Right atrium auricular region (tissue), 2 donors: ENCODE data around the gene PCSK5. TPM values are rescaled to one million over a fixed set of nuclear protein-coding genes. Genes with fewer than 3 reads are reported as not detected.
"Not testable (repeated sequence)": the region's sequence is repeated elsewhere in the genome, so short reads cannot be mapped to it uniquely, and the experiment has no call there.

ENCODE experiments used
- DNase-seq: peaks from one replicate; pipeline ENCODE4 v3.0.0-alpha.2; 2019; ENCODE audit warnings: low spot score
- H3K27ac ChIP-seq, 2 donors: fragments of 200-600 bp; sonication (generic); 1 replicate in 1 of 2; 2 replicates in 1 of 2; pipeline ENCODE4 v1.5.1; 2016 to 2019
- H3K27me3 ChIP-seq, 2 donors: fragments of 200-600 bp; sonication (generic); one replicate each; pipeline versions ENCODE4 v1.5.1 to v1.6.0; 2017 to 2019
- H3K36me3 ChIP-seq: fragments of 200-600 bp; sonication (generic); one replicate; pipeline ENCODE4 v1.5.1; 2016
- H3K4me1 ChIP-seq, 2 donors: fragments of 200-600 bp; sonication (generic); one replicate each; pipeline versions ENCODE4 v1.5.1 to v1.6.0; 2017 to 2019
- H3K4me3 ChIP-seq, 2 donors: fragments of 200-600 bp; sonication (generic); 1 replicate in 1 of 2; 2 replicates in 1 of 2; pipeline ENCODE4 v1.5.1; 2017 to 2019; ENCODE audit warnings: mild to moderate bottlenecking in 1 of 2, moderate library complexity in 1 of 2
- H3K9me3 ChIP-seq, 2 donors: fragments of 200-600 bp; sonication (generic); one replicate each; pipeline ENCODE4 v1.5.1; 2019
- CTCF ChIP-seq, 2 donors: fragments of 200-600 bp; sonication (generic); IDR thresholded peaks; one replicate each; pipeline ENCODE4 v1.5.1; 2019; ENCODE audit warnings: antibody characterized with exemption in 2 of 2
- total RNA-seq, 2 donors: library from RNA; depleted of rRNA; stranded (reverse); fragments of >200 nt; gene quantifications; one replicate each; pipeline ENCODE4 v1.1.0, GENCODE V29; 2016

PCSK5 gene
- total RNA-seq, 2 donors from 2014 or later: 5.3 to 6.5 TPM

GRCh38 chr9:76357555-76357954 is 467.1 kb downstream of the PCSK5 start:
- Histone ChIP-seq H3K36me3 (no peaks in the 10 kb centered on the region), H3K27me3 (no peaks in the 10 kb centered on the region), H3K9me3 (no peaks in the 10 kb centered on the region), H3K4me1 (no peaks in the 10 kb centered on the region), H3K4me3 (no peak overlapping the region), H3K27ac (no peak overlapping the region)
- TF ChIP-seq CTCF (IDR thresholded peaks at IDR 0.05): no peak
- DNase-seq: no peak

GRCh38 chr9:76358628-76359280 is 468.3 kb downstream of the PCSK5 start:
- Histone ChIP-seq H3K36me3 (no peaks in the 10 kb centered on the region), H3K27ac (no peak overlapping the region), H3K4me1 (no peaks in the 10 kb centered on the region), H3K9me3 (no peaks in the 10 kb centered on the region), H3K27me3 (no peaks in the 10 kb centered on the region), H3K4me3 (no peak overlapping the region)
- DNase-seq: no peak
- no peak for TF ChIP-seq CTCF (IDR thresholded peaks at IDR 0.05)

GRCh38 chr9:76359365-76359764 is 468.9 kb downstream of the PCSK5 start:
- H3K4me1 ChIP-seq: no peaks in the 10 kb centered on the region
- TF ChIP-seq CTCF (IDR thresholded peaks at IDR 0.05): no peak
- H3K27me3 ChIP-seq: no peaks in the 10 kb centered on the region
- H3K27ac ChIP-seq: no peak overlapping the region
- no peak overlapping the region for H3K4me3 ChIP-seq
- H3K36me3 ChIP-seq: no peaks in the 10 kb centered on the region
- no peaks in the 10 kb centered on the region for H3K9me3 ChIP-seq
- DNase-seq: no peak

GRCh38 chr9:76359766-76360165 is 469.3 kb downstream of the PCSK5 start:
- no peak for TF ChIP-seq CTCF (IDR thresholded peaks at IDR 0.05)
- DNase-seq: no peak

GRCh38 chr9:76362332-76363031 is 472.0 kb downstream of the PCSK5 start:
- H3K9me3 ChIP-seq, DNase-seq, H3K4me1 ChIP-seq, H3K27ac ChIP-seq, H3K36me3 ChIP-seq, H3K4me3 ChIP-seq, H3K27me3 ChIP-seq: not testable (repeated sequence)

More at GRCh38 chr9:76359766-76360165, 469.3 kb downstream of the PCSK5 start:
- Histone ChIP-seq H3K4me3 (no peak overlapping the region), H3K4me1 (no peaks in the 10 kb centered on the region), H3K9me3 (no peaks in the 10 kb centered on the region), H3K27me3 (no peaks in the 10 kb centered on the region), H3K36me3 (no peaks in the 10 kb centered on the region), H3K27ac (no peak overlapping the region)

GRCh38 chr9:76363032-76363395 is 472.5 kb downstream of the PCSK5 start:
- Histone ChIP-seq H3K27me3 (no peaks in the 10 kb centered on the region), H3K4me1 (no peaks in the 10 kb centered on the region), H3K9me3 (no peaks in the 10 kb centered on the region), H3K4me3 (no peak overlapping the region), H3K27ac (no peak overlapping the region), H3K36me3 (no peaks in the 10 kb centered on the region)
- TF ChIP-seq CTCF (IDR thresholded peaks at IDR 0.05): no peak
- no peak for DNase-seq
